ENCODE measurements around the gene HCN3.

Gene HCN3

GRCh38 chr1:155261852-155262673 lies 15.2 kb upstream of the HCN3 start, which contains the start of gene SCAMP3:
Gene SCAMP3 (minus strand): TSS chr1:155262360. CDS start chr1:155262151, 209 bp downstream.
- TF ChIP-seq POLR2A (IDR thresholded peaks at IDR 0.05; ENCODE audit: low read length) (peak; percentile 88), GATA1 (IDR thresholded peaks at IDR 0.05; ENCODE audit: low read depth, low read length) (no peak)
- DNase-seq = peak; percentile 86 to 92

GRCh38 chr1:155263067-155263466 lies 14.2 kb upstream of the HCN3 start:
- TF ChIP-seq POLR2A (IDR thresholded peaks at IDR 0.05; ENCODE audit: low read length) = no peak
- no peak for TF ChIP-seq GATA1 (IDR thresholded peaks at IDR 0.05; ENCODE audit: low read depth, low read length)
- DNase-seq = no peak

- no peak for TF ChIP-seq POLR2A (IDR thresholded peaks at IDR 0.05; ENCODE audit: low read length)
- no peak for TF ChIP-seq GATA1 (IDR thresholded peaks at IDR 0.05; ENCODE audit: low read depth, low read length)
- DNase-seq = no peak
Measured at GRCh38 chr1:155266553-155266952, 10.7 kb upstream of the HCN3 start.

DNA sequence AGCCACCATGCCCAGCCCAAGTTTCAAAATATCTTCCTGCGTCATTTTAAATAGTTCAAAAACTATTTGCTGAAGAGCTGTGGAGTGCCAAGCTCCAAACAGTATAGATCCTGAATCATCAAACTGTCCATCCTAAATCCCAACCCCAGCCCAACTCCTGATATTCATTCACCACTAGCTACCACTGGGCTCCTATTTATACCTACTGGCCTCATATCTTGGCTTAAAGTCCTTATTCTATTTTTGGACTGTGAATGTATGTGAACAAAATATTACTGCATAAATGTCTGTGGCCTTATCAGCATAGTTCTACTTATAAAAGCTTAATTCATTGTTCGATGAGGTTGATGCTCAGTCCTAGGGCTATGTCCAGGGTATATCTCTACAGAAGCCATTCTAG lies 9.9 kb upstream of the HCN3 start:
- no peak for TF ChIP-seq POLR2A (IDR thresholded peaks at IDR 0.05; ENCODE audit: low read length)
- no peak for TF ChIP-seq GATA1 (IDR thresholded peaks at IDR 0.05; ENCODE audit: low read depth, low read length)
- no peak for DNase-seq

GRCh38 chr1:155268630-155269029 lies 8.6 kb upstream of the HCN3 start:
- TF ChIP-seq GATA1 (IDR thresholded peaks at IDR 0.05; ENCODE audit: low read depth, low read length) (no peak), POLR2A (IDR thresholded peaks at IDR 0.05; ENCODE audit: low read length) (no peak)

DNA sequence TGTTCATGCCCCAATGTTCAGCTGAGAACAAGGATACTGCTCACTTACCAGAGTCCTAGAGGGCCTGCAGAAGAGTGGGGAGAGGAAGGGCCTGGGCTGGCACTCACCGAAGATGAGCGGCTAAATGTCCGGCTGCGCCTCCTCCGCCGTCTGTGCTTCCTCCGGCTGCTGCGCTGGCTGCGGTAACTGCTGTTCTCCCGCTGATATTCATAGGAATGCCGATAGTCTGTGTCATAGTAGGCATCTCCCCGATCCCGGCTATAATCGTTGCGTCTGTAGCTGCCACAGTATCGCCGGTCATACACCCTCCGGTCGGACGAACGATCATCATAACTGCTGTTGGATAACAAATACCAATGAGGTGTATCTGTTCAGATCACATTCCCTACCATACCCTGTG lies 7.9 kb upstream of the HCN3 start:
- no peak for DNase-seq
- no peak for TF ChIP-seq GATA1 (IDR thresholded peaks at IDR 0.05; ENCODE audit: low read depth, low read length)
- no peak for TF ChIP-seq POLR2A (IDR thresholded peaks at IDR 0.05; ENCODE audit: low read length)

More at GRCh38 chr1:155268630-155269029, 8.6 kb upstream of the HCN3 start:
- DNase-seq = no peak

- no peak for TF ChIP-seq POLR2A (IDR thresholded peaks at IDR 0.05; ENCODE audit: low read length)
- no peak for TF ChIP-seq GATA1 (IDR thresholded peaks at IDR 0.05; ENCODE audit: low read depth, low read length)
- peak; percentile 48 to 62 for DNase-seq
Measured at GRCh38 chr1:155272466-155273342, 4.6 kb upstream of the HCN3 start.

DNA sequence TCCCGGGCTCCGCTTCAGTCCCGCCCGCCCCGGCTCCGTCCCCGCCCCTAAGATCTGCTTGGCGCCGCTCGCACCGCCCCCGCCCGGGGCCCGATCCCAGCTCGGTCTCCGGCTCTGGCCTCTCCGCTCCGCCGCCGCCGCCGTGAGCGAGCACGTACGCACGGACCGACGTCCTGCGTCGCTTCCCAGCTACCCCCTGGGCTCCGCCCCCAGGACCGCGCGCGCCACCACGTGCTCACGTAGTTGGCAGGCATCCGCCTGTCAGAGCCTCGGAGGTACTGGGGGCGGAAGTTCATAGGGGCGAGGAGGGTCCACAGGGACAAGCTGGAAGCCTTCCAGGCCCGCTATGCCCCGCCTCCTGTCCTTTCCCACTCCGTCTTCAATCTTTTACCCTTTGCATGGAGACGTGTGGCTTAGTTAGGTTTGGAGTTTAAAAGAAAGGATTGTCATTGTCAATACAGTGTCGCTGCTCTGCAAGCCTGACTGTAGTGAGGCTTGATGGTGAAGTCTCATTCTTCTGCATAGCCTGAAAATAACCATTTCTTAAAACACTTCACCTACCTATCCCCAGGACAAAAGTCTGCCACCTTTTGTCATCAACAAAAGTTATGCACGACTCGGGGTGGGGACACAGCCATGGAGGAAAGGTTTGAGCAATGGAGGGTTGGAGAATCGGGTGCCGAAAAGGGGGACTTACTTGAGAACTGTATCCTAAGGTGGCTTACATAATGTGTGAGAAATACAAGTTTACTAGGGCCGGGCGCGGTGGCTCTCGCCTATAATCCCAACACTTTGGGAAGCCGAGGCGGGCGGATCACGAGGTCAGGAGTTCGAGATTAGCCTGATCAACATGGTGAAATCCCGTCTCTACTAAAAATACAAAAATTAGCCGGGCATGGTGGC lies 3.7 kb upstream of the HCN3 start, which contains the start of gene CLK2:
Gene CLK2 (minus strand): TSS at position 162 of the 903 bp plus-strand sequence. CDS start 2,527 bp downstream, outside the sequence.
- TF ChIP-seq POLR2A (IDR thresholded peaks at IDR 0.05; ENCODE audit: low read length) (peak; percentile 79), GATA1 (IDR thresholded peaks at IDR 0.05; ENCODE audit: low read depth, low read length) (no peak)

DNA sequence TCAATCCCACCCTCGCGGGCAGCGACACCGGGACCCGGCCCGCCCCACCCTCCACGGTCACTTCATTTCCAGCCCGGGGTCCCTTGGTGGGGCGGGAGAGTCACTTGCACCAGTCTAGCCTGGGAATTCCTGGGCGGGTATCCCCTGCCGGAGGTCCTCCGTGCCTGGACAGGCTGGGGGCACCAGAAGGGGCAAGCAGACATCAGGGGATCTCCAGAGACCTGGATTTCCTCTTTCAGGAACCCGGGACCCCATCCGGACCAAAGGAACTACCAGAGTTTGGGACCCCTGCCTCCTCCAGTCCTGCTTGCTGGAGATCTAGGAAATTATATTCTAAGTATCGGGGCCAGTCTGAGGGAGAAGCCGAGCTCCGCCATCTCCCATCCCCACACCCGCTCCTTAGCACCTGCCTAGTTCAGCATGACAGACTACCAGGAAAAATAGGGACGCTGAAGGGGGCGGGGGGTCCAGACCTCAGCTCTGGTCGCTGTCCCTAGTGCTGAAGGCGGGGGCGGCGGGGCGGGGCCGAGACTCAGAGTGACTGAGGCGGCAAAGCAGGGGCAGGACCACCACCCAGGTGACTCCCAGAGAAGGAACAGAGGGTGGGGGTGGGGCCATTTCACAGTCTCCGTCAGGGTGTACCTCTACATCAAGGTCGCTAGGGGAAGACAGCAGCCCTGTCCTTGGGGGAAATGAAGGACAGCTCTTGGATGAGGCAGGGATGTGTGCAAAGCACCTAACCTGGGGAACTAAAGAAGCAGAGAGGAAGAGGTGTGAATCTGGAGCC lies 832 bp downstream of the HCN3 start:
- TF ChIP-seq POLR2A (IDR thresholded peaks at IDR 0.05; ENCODE audit: low read length) = no peak
- peak; percentile 59 to 68 for DNase-seq

More for the DNA sequence above, 3.7 kb upstream of the HCN3 start, which contains the start of gene CLK2:
- peak; percentile 97 for DNase-seq

DNA sequence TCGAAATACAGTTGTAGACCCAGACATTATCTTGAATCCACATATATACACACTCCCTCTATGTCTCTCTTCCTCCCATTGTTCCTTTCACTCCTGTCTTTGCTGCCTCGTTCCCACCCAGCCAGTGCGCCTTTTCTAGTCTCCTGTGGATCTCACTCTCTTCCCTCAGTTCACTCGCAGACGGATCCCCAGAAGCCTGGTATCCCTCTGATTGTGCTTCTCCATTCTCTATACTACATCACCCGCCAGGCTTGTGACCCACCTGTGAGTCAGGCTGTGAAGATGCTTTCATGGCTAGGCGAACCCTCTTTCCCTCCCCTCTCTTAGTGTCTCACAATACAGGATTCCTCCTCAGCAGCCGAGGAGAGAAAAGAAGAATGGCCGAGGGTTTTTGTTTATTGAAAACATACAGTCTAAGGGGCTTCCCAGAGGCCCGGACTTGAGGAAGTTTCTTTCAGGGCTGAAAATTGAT lies 1.5 kb downstream of the HCN3 start:
- no peak for DNase-seq
- TF ChIP-seq GATA1 (IDR thresholded peaks at IDR 0.05; ENCODE audit: low read depth, low read length) (no peak), POLR2A (IDR thresholded peaks at IDR 0.05; ENCODE audit: low read length) (no peak)

- TF ChIP-seq POLR2A (IDR thresholded peaks at IDR 0.05; ENCODE audit: low read length) (no peak), GATA1 (IDR thresholded peaks at IDR 0.05; ENCODE audit: low read depth, low read length) (no peak)
- no peak for DNase-seq
Measured at GRCh38 chr1:155279268-155279667, 2.0 kb downstream of the HCN3 start.

GRCh38 chr1:155282488-155283091 lies 5.3 kb downstream of the HCN3 start:
- no peak for DNase-seq
- no peak for TF ChIP-seq GATA1 (IDR thresholded peaks at IDR 0.05; ENCODE audit: low read depth, low read length)
- no peak for TF ChIP-seq POLR2A (IDR thresholded peaks at IDR 0.05; ENCODE audit: low read length)

All from erythroblast (primary cell).